ENCODE data around the gene ALKBH3. TPM values are rescaled to one million over a fixed set of nuclear protein-coding genes. Genes with fewer than 3 reads are reported as not detected.

ALKBH3 gene
- total RNA-seq, 4 donors from 2014 or later: 24.1 to 47.2 (median 28.0) TPM

- Histone ChIP-seq H3K4me3 (no peak overlapping the region), H3K9me3 (no peaks in the 10 kb centered on the region), H3K36me3 (peaks cover 3% of the 10 kb centered on the region), H3K27me3 (no peaks in the 10 kb centered on the region), H3K4me1 (no peaks in the 10 kb centered on the region), H3K27ac (no peak overlapping the region)
- WGBS: 80% methylated on average over 7 of the region's 7 CpGs
- TF ChIP-seq POLR2AphosphoS5 (IDR thresholded peaks at IDR 0.05) (no peak), EP300 (IDR thresholded peaks at IDR 0.05) (no peak), CTCF (IDR thresholded peaks at IDR 0.05) (no peak), POLR2A (IDR thresholded peaks at IDR 0.05) (no peak)
- no peak for DNase-seq (ENCODE audit: low spot score in 2 of 2)
Measured at GRCh38 chr11:43835104-43835503, 45.5 kb upstream of the ALKBH3 start.

- no peaks in the 10 kb centered on the region for H3K4me1 ChIP-seq
- H3K27ac ChIP-seq: no peak overlapping the region
- TF ChIP-seq CTCF (IDR thresholded peaks at IDR 0.05) (no peak), POLR2A (IDR thresholded peaks at IDR 0.05) (no peak), POLR2AphosphoS5 (IDR thresholded peaks at IDR 0.05) (no peak), EP300 (IDR thresholded peaks at IDR 0.05) (no peak)
- DNase-seq (ENCODE audit: low spot score in 2 of 2): no peak
- peaks cover 4% of the 10 kb centered on the region for H3K36me3 ChIP-seq
- 70% methylated on average over 4 of the region's 4 CpGs for WGBS
- H3K9me3 ChIP-seq: no peaks in the 10 kb centered on the region
- H3K27me3 ChIP-seq: no peaks in the 10 kb centered on the region
- no peak overlapping the region for H3K4me3 ChIP-seq
Measured at GRCh38 chr11:43837879-43838278, 42.8 kb upstream of the ALKBH3 start.

- TF ChIP-seq POLR2AphosphoS5 (IDR thresholded peaks at IDR 0.05): no peak
- no peak for TF ChIP-seq EP300 (IDR thresholded peaks at IDR 0.05)
- TF ChIP-seq POLR2A (IDR thresholded peaks at IDR 0.05): no peak
- TF ChIP-seq CTCF (IDR thresholded peaks at IDR 0.05): no peak
- H3K27ac ChIP-seq: no peak overlapping the region
- DNase-seq (ENCODE audit: low spot score in 2 of 2): no peak
- no peaks in the 10 kb centered on the region for H3K27me3 ChIP-seq
- no peaks in the 10 kb centered on the region for H3K4me1 ChIP-seq
- 90% methylated on average over 1 of the region's 1 CpG for WGBS
- peaks cover 11% of the 10 kb centered on the region for H3K36me3 ChIP-seq
- no peak overlapping the region for H3K4me3 ChIP-seq
- no peaks in the 10 kb centered on the region for H3K9me3 ChIP-seq
Measured at GRCh38 chr11:43842021-43842420, 38.6 kb upstream of the ALKBH3 start.

- Histone ChIP-seq H3K27me3 (no peaks in the 10 kb centered on the region), H3K4me1 (no peaks in the 10 kb centered on the region), H3K36me3 (peaks cover 6% of the 10 kb centered on the region), H3K9me3 (no peaks in the 10 kb centered on the region), H3K4me3 (no peak overlapping the region), H3K27ac (no peak overlapping the region)
- TF ChIP-seq EP300 (IDR thresholded peaks at IDR 0.05) (no peak), POLR2A (IDR thresholded peaks at IDR 0.05) (no peak)
- 90% methylated on average over 3 of the region's 3 CpGs for WGBS
- DNase-seq (ENCODE audit: low spot score in 2 of 2): no peak
Measured at GRCh38 chr11:43845816-43846215, 34.8 kb upstream of the ALKBH3 start.

GRCh38 chr11:43852057-43852636 lies 28.5 kb upstream of the ALKBH3 start:
- whole genome bisulfite sequencing: 37% methylated on average over 4 of the region's 4 CpGs
- peaks cover 19% of the 10 kb centered on the region for H3K36me3 ChIP-seq
- no peak for DNase-seq (ENCODE audit: low spot score in 2 of 2)
- no peak overlapping the region for H3K27ac ChIP-seq
- TF ChIP-seq CTCF (IDR thresholded peaks at IDR 0.05) (peak; percentile 30 to 62), POLR2A (IDR thresholded peaks at IDR 0.05) (no peak)
- no peaks in the 10 kb centered on the region for H3K4me1 ChIP-seq
- no peak overlapping the region for H3K4me3 ChIP-seq
- H3K27me3 ChIP-seq: no peaks in the 10 kb centered on the region
- H3K9me3 ChIP-seq: no peaks in the 10 kb centered on the region

- no peak for DNase-seq (ENCODE audit: low spot score in 2 of 2)
- Histone ChIP-seq H3K27me3 (no peaks in the 10 kb centered on the region), H3K9me3 (no peaks in the 10 kb centered on the region), H3K4me3 (no peak overlapping the region), H3K27ac (no peak overlapping the region), H3K4me1 (no peaks in the 10 kb centered on the region), H3K36me3 (peaks cover 19% of the 10 kb centered on the region)
- TF ChIP-seq POLR2A (IDR thresholded peaks at IDR 0.05): no peak
- TF ChIP-seq EP300 (IDR thresholded peaks at IDR 0.05): no peak
- no peak for TF ChIP-seq CTCF (IDR thresholded peaks at IDR 0.05)
- no peak for TF ChIP-seq POLR2AphosphoS5 (IDR thresholded peaks at IDR 0.05)
Measured at GRCh38 chr11:43853781-43854180, 26.9 kb upstream of the ALKBH3 start.
